A549 (cell line): ENCODE results near the gene ACOXL. TPM values are rescaled to one million over a fixed set of nuclear protein-coding genes. Genes with fewer than 3 reads are reported as not detected.

ENCODE experiments used
- ATAC-seq, 2 experiments: fragments of 200-7000 bp in 1 of 2; fragments of >200 bp in 1 of 2; cut with Nextera tagmentation in 1 of 2; cut with Tn5 transposase in 1 of 2; 3 replicates each; pipeline versions ENCODE4 v1.8.0 to v1.9.1; 2018 to 2020; ENCODE audit warnings: mild to moderate bottlenecking in 1 of 2, moderate library complexity in 1 of 2
- CTCF ChIA-PET: fragments of 300-600 bp; sonication (Branson Sonifier 250); formaldehyde crosslinking; extraction: SDS; loops from one replicate; lab custom pipeline; 2021; ENCODE audit warnings: antibody characterized with exemption, inconsistent platforms; lab: Yijun Ruan, JAX
- POLR2A ChIA-PET: fragments of 350-600 bp; formaldehyde crosslinking; extraction: SDS; loops from one replicate; lab custom pipeline; 2021; ENCODE audit warnings: antibody characterized with exemption, inconsistent platforms; lab: Yijun Ruan, JAX
- DNase-seq, 2 experiments: peaks; one replicate each; pipeline versions ENCODE4 v3.0.0 to v3.0.0-alpha.2; 2011 to 2016; ENCODE audit warnings: low read depth in 1 of 2, low spot score in 1 of 2
- FAIRE-seq: peaks from 2 replicates; lab custom pipeline; 2011; peaks lifted over from hg19 to GRCh38; lab: Jason Lieb, UNC
- H3K27ac ChIP-seq, 2 experiments: fragments of >200 bp; sonication (Bioruptor Twin); formaldehyde crosslinking; 3 replicates each; pipeline ENCODE4 v1.5.1; 2016 to 2017
- H3K4me1 ChIP-seq: fragments of >200 bp; sonication (Bioruptor Twin); formaldehyde crosslinking; 3 replicates; pipeline ENCODE4 v1.6.1; 2016
- H3K4me2 ChIP-seq: fragments of >200 bp; sonication (Bioruptor Twin); formaldehyde crosslinking; 3 replicates; pipeline ENCODE4 v1.6.1; 2016
- H3K4me3 ChIP-seq: fragments of >200 bp; sonication (Bioruptor Twin); formaldehyde crosslinking; 3 replicates; pipeline ENCODE4 v1.5.1; 2016
- H3K9me3 ChIP-seq: fragments of >200 bp; sonication (Bioruptor Twin); formaldehyde crosslinking; 3 replicates; pipeline ENCODE4 v1.6.1; 2016
- ATOH8 ChIP-seq: fragments of 250-450 bp; sonication (Bioruptor Pico); IDR thresholded peaks from 2 replicates; pipeline ENCODE4 v1.5.0; 2020; ENCODE audit warnings: low read depth, mild to moderate bottlenecking, moderate library complexity
- BHLHE40 ChIP-seq: IDR thresholded peaks from 2 replicates; pipeline ENCODE4 v1.6.1; 2012; ENCODE audit warnings: low read depth, low read length, inconsistent platforms
- CTCF ChIP-seq: fragments of >200 bp; sonication (Bioruptor Twin); formaldehyde crosslinking; IDR thresholded peaks from 3 replicates; pipeline ENCODE4 v1.5.1; 2016
- ELK1 ChIP-seq: fragments of 150-350 bp; IDR thresholded peaks from 2 replicates; pipeline ENCODE4 v1.6.1; 2014; ENCODE audit warnings: low read depth, mild to moderate bottlenecking, low read length
- HDAC2 ChIP-seq: fragments of 200-600 bp; sonication (generic); IDR thresholded peaks from 2 replicates; pipeline ENCODE4 v1.6.1; 2016
- HEYL ChIP-seq: fragments of 250-450 bp; sonication (Bioruptor Pico); IDR thresholded peaks from 2 replicates; pipeline ENCODE4 v1.8.0; 2021; ENCODE audit warnings: mild to moderate bottlenecking, moderate library complexity
- HMGXB4 ChIP-seq: fragments of 250-450 bp; sonication (Bioruptor Pico); IDR thresholded peaks from 2 replicates; pipeline ENCODE4 v1.5.0; 2021; ENCODE audit warnings: mild to moderate bottlenecking, moderate library complexity, borderline replicate concordance
- HOXB5 ChIP-seq: fragments of 250-450 bp; sonication (Bioruptor Pico); IDR thresholded peaks from 2 replicates; pipeline ENCODE4 v1.5.0; 2020; ENCODE audit warnings: mild to moderate bottlenecking, moderate library complexity
- KDM1A ChIP-seq: fragments of 200-600 bp; sonication (generic); IDR thresholded peaks from 2 replicates; pipeline ENCODE4 v1.6.1; 2016; ENCODE audit warnings: low read depth, mild to moderate bottlenecking
- MAFK ChIP-seq: fragments of 450-650 bp; IDR thresholded peaks from 2 replicates; pipeline ENCODE4 v1.6.1; 2014; ENCODE audit not compliant: partially characterized antibody
- MAX ChIP-seq: IDR thresholded peaks from 2 replicates; pipeline ENCODE4 v1.6.1; 2012
- MAZ ChIP-seq: fragments of 150-350 bp; IDR thresholded peaks from 2 replicates; pipeline ENCODE4 v1.6.1; 2014; ENCODE audit warnings: antibody characterized with exemption, low read depth, low read length, borderline replicate concordance
- RAD21 ChIP-seq, 2 experiments: fragments of >200 bp in 1 of 2; sonication (Bioruptor Twin) in 1 of 2; formaldehyde crosslinking in 1 of 2; IDR thresholded peaks in 1 of 2; conservative IDR thresholded peaks in 1 of 2; 2 replicates in 1 of 2; 3 replicates in 1 of 2; pipeline ENCODE4 v1.6.1; 2012 to 2018; ENCODE audit warnings: inconsistent platforms in 1 of 2
- SMC3 ChIP-seq: fragments of >200 bp; sonication (Bioruptor Twin); formaldehyde crosslinking; IDR thresholded peaks from 3 replicates; pipeline ENCODE4 v1.6.1; 2018; ENCODE audit warnings: inconsistent platforms
- TFCP2L1 ChIP-seq: fragments of 250-450 bp; sonication (Bioruptor Pico); IDR thresholded peaks from 2 replicates; pipeline ENCODE4 v1.5.0; 2021; ENCODE audit warnings: mild to moderate bottlenecking
- WGBS: methylation state at CpG from one replicate; pipeline ENCODE4 v1.1.6; 2017; ENCODE audit errors: missing lambda C conversion rate; 5-methylcytosine and 5-hydroxymethylcytosine counted together
- polyA plus RNA-seq, 4 experiments: library from polyadenylated mRNA; depleted of rRNA in 3 of 4; stranded (reverse); fragments of >200 nt; fragmentation: RNase III in 1 of 4; extraction: RNeasy Plus Mini Kit Qiagen cat#74134 plus additional on column Dnase treatment in 1 of 4; gene quantifications; 2 replicates in 3 of 4; 3 replicates in 1 of 4; pipeline ENCODE4 v1.2.3, GENCODE V29; 2011 to 2017

Gene ACOXL
- polyA plus RNA-seq, 2 of the 4 experiments (the other 2 are of a cell fraction): not detected

- Histone ChIP-seq H3K9me3 (peaks cover 11% of the 10 kb centered on the region; the same call in 2 of the 3 replicates), H3K4me1 (no peaks in the 10 kb centered on the region), H3K4me3 (no peak overlapping the region), H3K4me2 (no peak overlapping the region), H3K27ac (no peak overlapping the region)
- no peak for DNase-seq
- WGBS: 53% methylated on average over 7 of the region's 11 CpGs
- CTCF ChIA-PET: interaction anchor here (2.2 to 2.4 kb wide), 2 partner anchors 10 to 39 kb away, joined by 9 to 18 read pairs; no protein-coding TSS in a partner anchor
- POLR2A ChIA-PET: interaction anchor here (1.5 kb wide), 1 partner anchor 20 kb away, joined by 4 read pairs; no protein-coding TSS in a partner anchor
- no peak for ATAC-seq
- TF ChIP-seq HOXB5 (CRISPR knock-in tag) (no peak), HDAC2 (no peak), ATOH8 (CRISPR knock-in tag) (no peak), MAX (no peak)
- no peak for FAIRE-seq
Observed at GRCh38 chr2:110852051-110852450, 119.7 kb downstream of the ACOXL start.

- peaks cover 11% of the 10 kb centered on the region; the same call in 2 of the 3 replicates for H3K9me3 ChIP-seq
- no peak overlapping the region for H3K4me3 ChIP-seq
- H3K4me2 ChIP-seq: no peak overlapping the region
- no peak for TF ChIP-seq ELK1
- TF ChIP-seq BHLHE40: no peak
- TF ChIP-seq HEYL (CRISPR knock-in tag): no peak
- no peak for TF ChIP-seq MAZ
- no peak for TF ChIP-seq KDM1A
- TF ChIP-seq TFCP2L1 (CRISPR knock-in tag): no peak
- peak; percentile 14 for TF ChIP-seq MAFK
- TF ChIP-seq, all 56 proteins: peak for 1
- Histone ChIP-seq H3K4me1 (no peaks in the 10 kb centered on the region), H3K27ac (no peak overlapping the region)
- ChIA-PET POLR2A (no interaction called here), CTCF (interaction anchor here (1.0 to 2.4 kb wide), 5 partner anchors 9 to 267 kb away, joined by 3 to 18 read pairs (median 5); no protein-coding TSS in a partner anchor)
- WGBS: 66% methylated on average over 8 of the region's 8 CpGs
- FAIRE-seq: no peak
- no peak for DNase-seq
- ATAC-seq: no peak
Observed at GRCh38 chr2:110852541-110853263, 120.3 kb downstream of the ACOXL start.

GRCh38 chr2:110853516-110853915 lies 121.1 kb downstream of the ACOXL start:
- DNase-seq (peak; percentile 38 to 44), FAIRE-seq (no peak), ATAC-seq (peak; percentile 81 to 93; a peak in 5 of 6 replicates)
- WGBS: 15% methylated on average over 5 of the region's 5 CpGs
- Histone ChIP-seq H3K9me3 (peaks cover 11% of the 10 kb centered on the region; the same call in 2 of the 3 replicates), H3K4me3 (no peak overlapping the region), H3K4me2 (no peak overlapping the region), H3K27ac (no peak overlapping the region), H3K4me1 (no peaks in the 10 kb centered on the region)
- peak; percentile 53; the same call in 2 of the 3 replicates for TF ChIP-seq CTCF
- TF ChIP-seq SMC3: 0 out of 3 replicates have a peak, but pooled peaks have one; percentile 19
- no peak for TF ChIP-seq HEYL (CRISPR knock-in tag)
- peak in 1 of 2 experiments; percentile 37; a peak in 1 of 5 replicates for TF ChIP-seq RAD21 (conservative IDR thresholded peaks at IDR 0.05 in 1 of 2, IDR thresholded peaks at IDR 0.05 in 1 of 2)
- no peak for TF ChIP-seq HMGXB4
- CTCF ChIA-PET: interaction anchor here (1.0 to 2.4 kb wide), 5 partner anchors 8 to 266 kb away, joined by 3 to 18 read pairs (median 5); no protein-coding TSS in a partner anchor
- POLR2A ChIA-PET: no interaction called here
